Colonic mucosa (tissue), 4 donors: ENCODE measurements around the gene FBXO21. TPM values are rescaled to one million over a fixed set of nuclear protein-coding genes. Genes with fewer than 3 reads are reported as not detected.
"Not testable (repeated sequence)": the region's sequence is repeated elsewhere in the genome, so short reads cannot be mapped to it uniquely, and the experiment has no call there.

Experiments
- DNase-seq: peaks from one replicate; pipeline ENCODE4 v3.0.0-alpha.2; 2020
- H3K27ac ChIP-seq: fragments of 200-600 bp; one replicate; pipeline ENCODE4 v1.8.0; 2021
- H3K27me3 ChIP-seq: fragments of 200-600 bp; one replicate; pipeline ENCODE4 v1.8.0; 2021
- H3K36me3 ChIP-seq: fragments of 200-600 bp; one replicate; pipeline ENCODE4 v1.8.0; 2021
- H3K4me1 ChIP-seq: fragments of 200-600 bp; one replicate; pipeline ENCODE4 v1.8.0; 2021; ENCODE audit warnings: mild to moderate bottlenecking
- H3K4me3 ChIP-seq: fragments of 200-600 bp; one replicate; pipeline ENCODE4 v1.8.0; 2021
- H3K9ac ChIP-seq, 2 donors: one replicate each; pipeline ENCODE4 v1.7.0; 2013; ENCODE audit warnings: control low read depth in 2 of 2, low read depth in 2 of 2, low read length in 2 of 2
- H3K9me3 ChIP-seq: fragments of 200-600 bp; one replicate; pipeline ENCODE4 v1.8.0; 2021
- intact Hi-C: fragments of 100-400 bp; cut with DNase I; formaldehyde crosslinking; loops from one replicate; pipeline ENCODE4 v1.14.1; 2022
- total RNA-seq, 2 donors: library from RNA; stranded (reverse); fragmentation: NEBNext Ultra II Directional in 1 of 2; extraction: Animal tissue kit (Norgen Biotek cat#: 25700) in 1 of 2; gene quantifications; one replicate each; pipeline ENCODE4 v1.2.1, GENCODE V29; 2021
- TF ChIP-seq, protein P1 (sequence below): fragments of 200-600 bp; IDR thresholded peaks from one replicate; pipeline ENCODE4 v1.8.0; 2022; ENCODE audit warnings: antibody characterized with exemption, mild to moderate bottlenecking
- donor health status: healthy.
- donor health status: DM: no; HTN: no; CAD: no.
- donor health status: DM: no; HTN: no; CAD: no.

The FBXO21 gene
- total RNA-seq, 2 donors from 2014 or later: 34.5 to 34.7 TPM

DNA sequence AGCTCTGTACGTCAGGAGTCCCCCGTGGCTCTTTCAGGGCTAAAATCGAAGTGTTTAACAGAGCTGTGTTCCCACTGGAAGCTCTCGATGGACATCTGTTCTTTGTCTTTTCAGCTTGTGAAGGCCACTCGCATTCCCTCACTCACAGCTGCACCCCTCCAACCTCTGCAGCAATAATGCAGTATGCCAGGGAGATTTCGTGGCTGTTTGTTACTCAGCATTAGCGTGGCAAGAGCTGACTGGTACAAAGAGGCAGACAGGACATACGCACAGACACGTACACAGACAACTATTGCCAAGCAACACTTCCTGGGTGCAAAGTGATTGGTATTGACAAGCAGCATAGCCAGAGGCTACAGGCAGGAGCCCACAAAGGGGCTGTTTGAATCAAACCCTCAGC lies 11.8 kb upstream of the FBXO21 start:
- Histone ChIP-seq H3K4me3 (no peak overlapping the region), H3K36me3 (no peaks in the 10 kb centered on the region), H3K9ac (no peak overlapping the region), H3K27ac (no peak overlapping the region), H3K9me3 (no peaks in the 10 kb centered on the region), H3K27me3 (no peaks in the 10 kb centered on the region), H3K4me1 (no peaks in the 10 kb centered on the region)
- intact Hi-C loops: no loop called here
- TF ChIP-seq, protein P1, sequence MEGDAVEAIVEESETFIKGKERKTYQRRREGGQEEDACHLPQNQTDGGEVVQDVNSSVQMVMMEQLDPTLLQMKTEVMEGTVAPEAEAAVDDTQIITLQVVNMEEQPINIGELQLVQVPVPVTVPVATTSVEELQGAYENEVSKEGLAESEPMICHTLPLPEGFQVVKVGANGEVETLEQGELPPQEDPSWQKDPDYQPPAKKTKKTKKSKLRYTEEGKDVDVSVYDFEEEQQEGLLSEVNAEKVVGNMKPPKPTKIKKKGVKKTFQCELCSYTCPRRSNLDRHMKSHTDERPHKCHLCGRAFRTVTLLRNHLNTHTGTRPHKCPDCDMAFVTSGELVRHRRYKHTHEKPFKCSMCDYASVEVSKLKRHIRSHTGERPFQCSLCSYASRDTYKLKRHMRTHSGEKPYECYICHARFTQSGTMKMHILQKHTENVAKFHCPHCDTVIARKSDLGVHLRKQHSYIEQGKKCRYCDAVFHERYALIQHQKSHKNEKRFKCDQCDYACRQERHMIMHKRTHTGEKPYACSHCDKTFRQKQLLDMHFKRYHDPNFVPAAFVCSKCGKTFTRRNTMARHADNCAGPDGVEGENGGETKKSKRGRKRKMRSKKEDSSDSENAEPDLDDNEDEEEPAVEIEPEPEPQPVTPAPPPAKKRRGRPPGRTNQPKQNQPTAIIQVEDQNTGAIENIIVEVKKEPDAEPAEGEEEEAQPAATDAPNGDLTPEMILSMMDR: no peak
- no peak for DNase-seq

DNA sequence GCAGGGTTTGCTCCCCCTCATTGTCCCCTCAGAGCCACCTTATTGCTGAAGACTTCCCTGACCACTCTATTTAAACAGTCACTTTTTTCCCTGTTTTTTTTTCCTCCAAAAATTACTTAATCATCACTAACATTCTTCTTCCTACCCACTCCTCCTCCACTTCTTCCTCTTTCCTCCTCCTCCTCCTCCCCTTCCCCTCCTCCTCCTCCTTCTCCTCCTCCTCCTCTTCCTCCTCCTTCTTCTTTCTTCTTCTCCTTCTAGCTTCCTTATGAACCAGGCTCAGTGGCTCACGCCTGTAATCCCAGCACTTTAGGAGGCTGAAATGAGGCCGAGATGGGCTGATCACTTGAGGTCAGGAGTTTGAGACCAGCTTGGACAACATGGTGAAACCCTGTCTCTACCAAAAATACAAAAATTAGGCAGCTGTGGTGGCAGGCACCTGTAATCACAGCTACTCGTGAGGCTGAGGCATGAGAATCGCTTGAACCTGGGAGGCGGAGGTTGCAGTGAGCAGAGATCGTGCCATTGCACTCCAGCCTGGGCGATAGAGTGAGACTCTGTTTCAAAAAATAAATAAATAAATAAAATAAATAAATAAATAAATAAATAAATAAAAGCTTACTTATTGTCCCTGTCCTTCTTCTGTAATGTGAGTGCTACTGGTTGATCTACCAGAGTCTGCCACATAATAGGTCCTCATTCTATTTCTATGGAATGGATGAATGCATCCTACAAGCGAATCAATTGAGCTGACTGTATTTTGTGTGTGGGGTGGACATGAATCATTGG lies 9.9 kb upstream of the FBXO21 start:
- H3K9me3 ChIP-seq, H3K27ac ChIP-seq, H3K36me3 ChIP-seq, intact Hi-C loops, H3K27me3 ChIP-seq, H3K4me3 ChIP-seq, H3K4me1 ChIP-seq, H3K9ac ChIP-seq, DNase-seq: not testable (repeated sequence)

DNA sequence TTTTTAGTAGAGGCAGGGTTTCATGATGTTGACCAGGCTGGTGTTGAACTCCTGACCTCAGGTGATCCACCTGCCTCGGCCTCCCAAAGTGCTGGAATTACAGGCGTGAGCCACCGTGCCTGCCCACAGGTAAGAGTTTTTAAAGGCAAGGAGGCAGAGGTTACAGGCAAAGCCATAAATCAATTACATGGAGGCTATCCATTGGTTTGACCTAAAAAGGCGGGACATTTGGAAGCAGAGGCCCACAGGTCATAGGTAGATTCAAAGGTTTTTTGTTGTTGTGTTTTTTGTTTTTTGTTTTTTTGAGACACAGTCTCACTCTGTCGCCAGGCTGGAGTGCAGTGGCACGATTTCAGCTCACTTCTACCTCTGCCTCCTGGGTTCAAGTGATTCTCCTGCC lies 6.1 kb upstream of the FBXO21 start:
- H3K9ac ChIP-seq, H3K27ac ChIP-seq, H3K9me3 ChIP-seq, H3K4me1 ChIP-seq, DNase-seq, H3K36me3 ChIP-seq, intact Hi-C loops, H3K27me3 ChIP-seq, H3K4me3 ChIP-seq: not testable (repeated sequence)

DNA sequence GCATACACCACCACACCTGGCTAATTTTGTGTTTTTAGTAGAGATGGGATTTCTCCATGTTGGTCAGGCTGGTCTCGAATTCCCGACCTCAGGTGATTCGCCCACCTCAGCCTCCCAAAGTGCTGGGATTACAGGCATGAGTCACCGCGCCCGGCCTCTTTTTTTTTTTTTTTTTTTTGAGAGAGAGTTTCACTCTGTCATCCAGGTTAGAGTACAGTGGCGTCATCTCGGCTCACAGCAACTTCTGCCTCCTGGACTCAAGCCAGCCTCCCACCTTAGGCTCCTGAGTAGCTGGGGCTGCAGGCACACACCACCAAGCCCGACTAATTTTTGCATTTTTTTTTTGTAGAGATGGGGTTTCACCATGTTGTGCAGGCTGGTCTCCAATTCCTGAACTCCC lies 4.8 kb upstream of the FBXO21 start:
- H3K9me3 ChIP-seq, intact Hi-C loops, H3K9ac ChIP-seq, H3K27ac ChIP-seq, H3K4me3 ChIP-seq, H3K36me3 ChIP-seq, H3K27me3 ChIP-seq, DNase-seq, H3K4me1 ChIP-seq: not testable (repeated sequence)

DNA sequence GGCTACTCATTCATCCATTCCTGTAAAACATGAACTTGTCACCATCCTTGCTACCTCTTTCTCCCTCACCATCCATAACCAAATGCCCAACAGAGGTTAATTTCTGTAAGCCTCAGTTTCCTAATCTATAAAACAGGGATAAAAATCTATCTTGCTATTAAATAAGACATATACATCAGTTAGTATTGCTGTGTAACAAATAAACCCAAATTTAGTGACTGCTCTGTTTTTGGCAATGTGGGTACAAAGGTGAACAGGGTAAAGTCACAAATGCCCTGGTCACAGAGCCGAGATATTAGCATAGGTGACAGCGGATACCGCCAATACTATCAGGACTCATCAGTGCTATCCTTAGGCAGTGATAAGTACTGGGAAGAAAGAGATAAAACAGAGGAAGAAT lies 3.6 kb upstream of the FBXO21 start:
- H3K4me1 ChIP-seq: peaks cover 7% of the 10 kb centered on the region
- H3K36me3 ChIP-seq: no peaks in the 10 kb centered on the region
- no peak overlapping the region for H3K9ac ChIP-seq
- no peaks in the 10 kb centered on the region for H3K27me3 ChIP-seq
- no peak overlapping the region for H3K27ac ChIP-seq
- H3K9me3 ChIP-seq: no peaks in the 10 kb centered on the region
- TF ChIP-seq, protein P1: no peak
- H3K4me3 ChIP-seq: no peak overlapping the region
- no peak for DNase-seq
- intact Hi-C loops: no loop called here

DNA sequence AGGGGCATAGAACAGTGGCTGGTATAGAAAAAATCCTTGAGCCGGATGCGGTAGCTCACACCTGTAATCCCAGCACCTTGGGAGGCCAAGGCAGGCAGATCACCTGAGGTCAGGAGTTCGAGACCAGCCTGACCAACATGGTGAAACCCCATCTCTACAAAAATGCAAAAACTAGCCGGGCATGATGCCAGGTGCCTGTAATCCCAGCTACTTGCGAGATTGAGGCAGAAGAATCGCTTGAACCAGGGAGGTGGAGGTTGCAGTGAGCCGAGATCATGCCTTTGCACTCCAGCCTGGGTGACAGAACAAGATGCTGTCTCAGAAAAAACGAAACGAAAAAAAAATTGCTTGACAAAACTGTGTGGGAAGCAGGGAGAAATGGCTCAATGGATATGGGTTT lies 2.3 kb upstream of the FBXO21 start:
- H3K27ac ChIP-seq, intact Hi-C loops, H3K27me3 ChIP-seq, H3K9ac ChIP-seq, H3K9me3 ChIP-seq, DNase-seq, H3K4me3 ChIP-seq, H3K36me3 ChIP-seq, H3K4me1 ChIP-seq: not testable (repeated sequence)

DNA sequence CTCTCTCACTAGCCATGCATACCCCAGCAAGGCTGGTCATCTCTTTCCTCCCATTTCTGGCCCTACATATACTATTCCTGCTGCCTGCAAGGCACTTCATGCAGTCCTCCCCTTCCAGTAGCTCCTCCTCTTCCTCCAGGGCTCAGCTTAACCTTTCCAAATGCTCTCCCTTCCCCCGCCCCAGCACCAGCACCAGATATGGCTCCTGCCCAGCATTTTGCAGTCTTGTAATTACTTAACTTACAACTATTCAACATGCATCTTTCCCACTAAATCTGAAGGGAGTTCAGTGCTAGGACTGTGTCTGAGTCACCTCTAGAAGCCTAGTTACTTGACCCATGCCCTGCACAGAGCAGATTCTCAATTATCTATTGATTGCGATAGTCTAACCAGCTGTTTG lies 1.8 kb upstream of the FBXO21 start:
- Histone ChIP-seq H3K27ac (no peak overlapping the region), H3K4me1 (peaks cover 7% of the 10 kb centered on the region), H3K36me3 (no peaks in the 10 kb centered on the region), H3K27me3 (no peaks in the 10 kb centered on the region), H3K4me3 (no peak overlapping the region), H3K9me3 (no peaks in the 10 kb centered on the region), H3K9ac (no peak overlapping the region)
- TF ChIP-seq, protein P1: no peak
- intact Hi-C loops: no loop called here
- no peak for DNase-seq
